Glutamatergic neuron (in vitro differentiated cells): ENCODE data around the gene HOOK1. TPM values are rescaled to one million over a fixed set of nuclear protein-coding genes. Genes with fewer than 3 reads are reported as not detected.
A peak's percentile ranks its signal among the peaks of the same experiment; 100 is the strongest.

Source experiments
- DNase-seq: peaks from one replicate; pipeline ENCODE4 v3.0.0; 2022
- H3K27ac Mint-ChIP-seq: one replicate; pipeline ENCODE4 v1.8.0; 2020; ENCODE audit warnings: mild to moderate bottlenecking, mixed read lengths, inconsistent platforms; ENCODE audit not compliant: unreplicated experiment
- H3K27me3 Mint-ChIP-seq: one replicate; pipeline ENCODE4 v1.8.0; 2020; ENCODE audit warnings: mild to moderate bottlenecking, moderate library complexity, mixed read lengths, inconsistent platforms; ENCODE audit not compliant: unreplicated experiment
- H3K36me3 Mint-ChIP-seq: one replicate; pipeline ENCODE4 v1.8.0; 2020; ENCODE audit warnings: mild to moderate bottlenecking, mixed read lengths, inconsistent platforms; ENCODE audit not compliant: unreplicated experiment
- H3K4me1 Mint-ChIP-seq: one replicate; pipeline ENCODE4 v1.8.0; 2020; ENCODE audit warnings: mild to moderate bottlenecking, low read depth, mixed read lengths, inconsistent platforms; ENCODE audit not compliant: unreplicated experiment
- H3K4me3 Mint-ChIP-seq: one replicate; pipeline ENCODE4 v1.8.0; 2020; ENCODE audit warnings: mild to moderate bottlenecking, mixed read lengths, inconsistent platforms; ENCODE audit not compliant: unreplicated experiment
- H3K9me3 Mint-ChIP-seq: one replicate; pipeline ENCODE4 v1.8.0; 2020; ENCODE audit warnings: mild to moderate bottlenecking, moderate library complexity, mixed read lengths, inconsistent platforms; ENCODE audit not compliant: unreplicated experiment
- total RNA-seq: library from RNA; stranded (reverse); fragmentation: NEBNext Ultra II Directional; extraction: Animal tissue kit (Norgen Biotek cat#: 25700); gene quantifications from one replicate; pipeline ENCODE4 v1.2.1, GENCODE V29; 2021; ENCODE audit not compliant: unreplicated experiment
- TF ChIP-seq, protein P1 (sequence below): fragments of 200-600 bp; sonication (generic); IDR thresholded peaks from one replicate; pipeline ENCODE4 v1.5.0; 2021; ENCODE audit not compliant: partially characterized antibody, unreplicated experiment

HOOK1 gene
- total RNA-seq, 1 donor from 2014 or later = 2.1 TPM

- Mint-ChIP-seq H3K4me1 (no peaks in the 10 kb centered on the region), H3K4me3 (no peak overlapping the region), H3K27ac (no peak overlapping the region), H3K27me3 (peaks cover 2% of the 10 kb centered on the region), H3K9me3 (peaks cover 2% of the 10 kb centered on the region), H3K36me3 (no peaks in the 10 kb centered on the region)
- DNase-seq = no peak
- TF ChIP-seq, protein P1, sequence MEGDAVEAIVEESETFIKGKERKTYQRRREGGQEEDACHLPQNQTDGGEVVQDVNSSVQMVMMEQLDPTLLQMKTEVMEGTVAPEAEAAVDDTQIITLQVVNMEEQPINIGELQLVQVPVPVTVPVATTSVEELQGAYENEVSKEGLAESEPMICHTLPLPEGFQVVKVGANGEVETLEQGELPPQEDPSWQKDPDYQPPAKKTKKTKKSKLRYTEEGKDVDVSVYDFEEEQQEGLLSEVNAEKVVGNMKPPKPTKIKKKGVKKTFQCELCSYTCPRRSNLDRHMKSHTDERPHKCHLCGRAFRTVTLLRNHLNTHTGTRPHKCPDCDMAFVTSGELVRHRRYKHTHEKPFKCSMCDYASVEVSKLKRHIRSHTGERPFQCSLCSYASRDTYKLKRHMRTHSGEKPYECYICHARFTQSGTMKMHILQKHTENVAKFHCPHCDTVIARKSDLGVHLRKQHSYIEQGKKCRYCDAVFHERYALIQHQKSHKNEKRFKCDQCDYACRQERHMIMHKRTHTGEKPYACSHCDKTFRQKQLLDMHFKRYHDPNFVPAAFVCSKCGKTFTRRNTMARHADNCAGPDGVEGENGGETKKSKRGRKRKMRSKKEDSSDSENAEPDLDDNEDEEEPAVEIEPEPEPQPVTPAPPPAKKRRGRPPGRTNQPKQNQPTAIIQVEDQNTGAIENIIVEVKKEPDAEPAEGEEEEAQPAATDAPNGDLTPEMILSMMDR = no peak
Measured at GRCh38 chr1:59804301-59804700, 10.4 kb upstream of the HOOK1 start.

DNA sequence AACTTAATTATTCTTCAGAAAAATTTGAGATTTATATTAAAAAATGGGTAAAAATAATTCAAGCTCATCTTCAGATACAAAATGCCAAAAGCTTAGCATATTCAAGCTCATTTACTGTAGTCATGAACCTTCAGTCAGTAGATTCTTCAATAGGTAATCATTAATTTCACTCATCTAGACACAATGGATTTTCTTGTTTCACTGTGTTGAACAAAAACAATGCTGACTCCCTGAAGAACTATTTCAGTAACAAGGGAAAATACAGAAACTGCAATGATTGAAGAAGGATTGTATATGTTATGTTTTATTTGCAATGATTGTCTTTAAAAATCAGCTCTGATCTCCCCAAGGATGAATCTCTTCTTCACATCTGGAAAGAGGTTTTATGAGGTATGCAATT is 9.2 kb upstream of the HOOK1 start:
- TF ChIP-seq, protein P1 = no peak

DNA sequence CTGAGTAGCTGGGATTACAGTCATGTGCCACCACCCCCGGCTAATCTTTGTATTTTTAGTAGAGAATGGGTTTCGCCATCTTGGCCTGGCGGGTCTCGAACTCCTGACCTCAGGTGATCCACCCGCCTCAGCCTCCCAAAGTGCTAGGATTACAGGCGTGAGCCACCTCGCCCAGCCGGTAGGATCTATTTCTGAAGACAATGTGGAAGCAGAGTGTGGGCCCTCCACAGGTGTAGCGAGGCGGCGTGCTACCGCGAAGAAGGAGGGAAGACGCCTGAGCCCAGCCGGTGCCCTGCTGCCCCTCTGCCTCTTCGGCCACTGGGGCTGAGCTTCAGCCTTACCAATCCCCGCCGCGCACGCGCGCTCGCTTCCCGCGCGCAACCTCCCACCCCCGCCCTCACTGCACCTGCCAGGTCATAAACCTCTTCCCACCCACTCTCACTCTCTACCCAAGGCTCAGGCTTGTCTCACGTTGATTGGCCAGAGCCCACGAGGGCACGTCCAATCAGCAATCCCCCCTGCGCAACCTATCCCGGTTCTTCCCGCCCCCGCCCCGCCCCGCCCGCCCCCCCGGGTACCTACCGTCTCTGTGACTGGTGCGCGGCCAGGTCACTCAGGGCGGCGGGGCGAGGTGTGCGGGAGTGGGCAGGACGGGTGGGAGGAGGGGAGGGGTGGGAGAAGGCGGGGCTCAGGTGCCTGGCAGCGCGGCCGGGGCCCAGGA is 409 bp upstream of the HOOK1 start:
- no peaks in the 10 kb centered on the region for H3K27me3 Mint-ChIP-seq
- TF ChIP-seq, protein P1 = no peak
- no peaks in the 10 kb centered on the region for H3K4me1 Mint-ChIP-seq
- DNase-seq = peak; percentile 70
- H3K36me3 Mint-ChIP-seq = no peaks in the 10 kb centered on the region
- H3K9me3 Mint-ChIP-seq = peaks cover 3% of the 10 kb centered on the region
- no peak overlapping the region for H3K27ac Mint-ChIP-seq
- H3K4me3 Mint-ChIP-seq = peak overlapping the region; percentile 84

More for the DNA sequence above, 9.2 kb upstream of the HOOK1 start:
- peaks cover 2% of the 10 kb centered on the region for H3K27me3 Mint-ChIP-seq
- H3K4me1 Mint-ChIP-seq = no peaks in the 10 kb centered on the region
- H3K36me3 Mint-ChIP-seq = no peaks in the 10 kb centered on the region
- no peak overlapping the region for H3K27ac Mint-ChIP-seq
- no peak overlapping the region for H3K4me3 Mint-ChIP-seq
- no peak for DNase-seq
- peaks cover 2% of the 10 kb centered on the region for H3K9me3 Mint-ChIP-seq

DNA sequence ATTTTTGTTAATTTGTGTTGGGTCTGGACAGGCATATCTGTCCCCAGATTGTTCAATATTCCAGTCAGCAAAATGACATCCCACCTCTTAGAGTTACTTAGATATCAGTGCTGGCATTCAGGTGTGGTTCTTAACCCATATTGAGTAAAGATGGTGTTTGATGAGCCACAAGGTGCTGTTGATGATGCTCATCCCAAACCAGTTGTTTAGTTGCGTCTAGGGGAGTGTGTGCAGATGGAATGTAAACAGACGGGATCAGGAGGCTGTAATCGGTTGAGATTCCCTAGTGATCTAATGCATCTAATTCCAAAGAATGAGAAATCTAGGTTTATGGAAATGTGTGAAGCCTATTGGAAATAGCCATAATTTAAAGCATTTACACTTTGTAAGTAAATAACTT is 1.1 kb downstream of the HOOK1 start:
- no peaks in the 10 kb centered on the region for H3K27me3 Mint-ChIP-seq
- DNase-seq = no peak

More for the DNA sequence above, 1.1 kb downstream of the HOOK1 start:
- TF ChIP-seq, protein P1 = no peak
- Mint-ChIP-seq H3K36me3 (no peaks in the 10 kb centered on the region), H3K4me1 (no peaks in the 10 kb centered on the region), H3K27ac (no peak overlapping the region), H3K4me3 (no peak overlapping the region), H3K9me3 (peaks cover 3% of the 10 kb centered on the region)
